Immature natural killer cell (primary cell): Measurements from ENCODE around the gene OR10V1. TPM values are rescaled to one million over a fixed set of nuclear protein-coding genes. Genes with fewer than 3 reads are reported as not detected.
"Not testable (repeated sequence)": the region's sequence is repeated elsewhere in the genome, so short reads cannot be mapped to it uniquely, and the experiment has no call there.

Experiments
- DNase-seq, 3 donors: peaks; one replicate each; pipeline ENCODE4 v3.0.0; 2022; ENCODE audit warnings: mixed read lengths in 1 of 3
- H3K27ac Mint-ChIP-seq, 6 donors: one replicate each; pipeline ENCODE4 v1.8.0; 2020; ENCODE audit warnings: mixed read lengths in 6 of 6, mild to moderate bottlenecking in 5 of 6, inconsistent platforms in 4 of 6, moderate library complexity in 3 of 6
- H3K27me3 Mint-ChIP-seq, 3 donors: one replicate each; pipeline ENCODE4 v1.8.0; 2020 to 2021; ENCODE audit warnings: low read depth in 3 of 3, mild to moderate bottlenecking in 3 of 3, mixed read lengths in 3 of 3, moderate library complexity in 3 of 3, inconsistent platforms in 1 of 3
- H3K36me3 Mint-ChIP-seq, 3 donors: one replicate each; pipeline ENCODE4 v1.8.0; 2020; ENCODE audit warnings: mixed read lengths in 3 of 3, inconsistent platforms in 2 of 3, mild to moderate bottlenecking in 2 of 3
- H3K4me1 Mint-ChIP-seq, 2 donors: one replicate each; pipeline ENCODE4 v1.8.0; 2020; ENCODE audit warnings: inconsistent platforms in 2 of 2, mild to moderate bottlenecking in 2 of 2, mixed read lengths in 2 of 2, moderate library complexity in 1 of 2
- H3K4me3 Mint-ChIP-seq, 5 donors: one replicate each; pipeline ENCODE4 v1.8.0; 2020; ENCODE audit warnings: mild to moderate bottlenecking in 5 of 5, mixed read lengths in 5 of 5, inconsistent platforms in 3 of 5, moderate library complexity in 3 of 5
- H3K9me3 Mint-ChIP-seq, 6 donors: one replicate each; pipeline ENCODE4 v1.8.0; 2020; ENCODE audit warnings: mild to moderate bottlenecking in 6 of 6, mixed read lengths in 6 of 6, inconsistent platforms in 4 of 6, moderate library complexity in 3 of 6
- polyA plus RNA-seq, 3 donors: library from polyadenylated mRNA; unstranded; fragments of 300-500 nt; fragmentation: Illumina TruSeq; gene quantifications; one replicate each; pipeline ENCODE4 v1.2.3, GENCODE V29; 2021

OR10V1 gene
- polyA plus RNA-seq, 3 donors from 2014 or later = not detected

GRCh38 chr11:59730896-59731565 lies 17.4 kb upstream of the OR10V1 start:
- H3K27ac Mint-ChIP-seq = no peak overlapping the region
- DNase-seq = no peak
- no peak overlapping the region for H3K4me3 Mint-ChIP-seq
- H3K4me1 Mint-ChIP-seq = peaks cover 17 to 19% of the 10 kb centered on the region in 2 donors
- H3K27me3 Mint-ChIP-seq = peaks cover 0 to 4% (median 3%) of the 10 kb centered on the region in 3 donors
- H3K9me3 Mint-ChIP-seq = peaks cover 0 to 3% (median 0%) of the 10 kb centered on the region in 6 donors
- no peaks in the 10 kb centered on the region for H3K36me3 Mint-ChIP-seq

- Mint-ChIP-seq H3K9me3 (peaks cover 0 to 3% (median 0%) of the 10 kb centered on the region in 6 donors), H3K27me3 (peaks cover 0 to 4% (median 2%) of the 10 kb centered on the region in 3 donors), H3K27ac (peak overlapping the region in 1 of 6 donors; percentile 81), H3K4me1 (peaks cover 17 to 19% of the 10 kb centered on the region in 2 donors), H3K4me3 (no peak overlapping the region), H3K36me3 (no peaks in the 10 kb centered on the region)
- no peak for DNase-seq
These were observed 16.2 kb upstream of the OR10V1 start for GRCh38 chr11:59729834-59730233.

- peak; percentile 51 to 71 (median 61) for DNase-seq
- Mint-ChIP-seq H3K36me3 (no peaks in the 10 kb centered on the region), H3K4me3 (peak overlapping the region in 4 of 5 donors; percentile 17 to 55 (median 22)), H3K27me3 (peaks cover 0 to 4% (median 2%) of the 10 kb centered on the region in 3 donors), H3K27ac (peak overlapping the region; percentile 73 to 94 (median 85)), H3K4me1 (peaks cover 17 to 19% of the 10 kb centered on the region in 2 donors), H3K9me3 (peaks cover 0 to 3% (median 0%) of the 10 kb centered on the region in 6 donors)
These were observed 15.3 kb upstream of the OR10V1 start for GRCh38 chr11:59728913-59729312.

GRCh38 chr11:59728154-59728553 lies 14.5 kb upstream of the OR10V1 start:
- Mint-ChIP-seq H3K36me3 (no peaks in the 10 kb centered on the region), H3K27ac (peak overlapping the region; percentile 73 to 89 (median 80)), H3K27me3 (peaks cover 0 to 6% (median 4%) of the 10 kb centered on the region in 3 donors), H3K9me3 (peaks cover 0 to 3% (median 0%) of the 10 kb centered on the region in 6 donors), H3K4me3 (peak overlapping the region in 2 of 5 donors; percentile 14 to 46), H3K4me1 (peaks cover 17 to 19% of the 10 kb centered on the region in 2 donors)
- DNase-seq = no peak

GRCh38 chr11:59727426-59727825 lies 13.8 kb upstream of the OR10V1 start:
- Mint-ChIP-seq H3K9me3 (peaks cover 0 to 3% (median 0%) of the 10 kb centered on the region in 6 donors), H3K4me3 (no peak overlapping the region), H3K27ac (peak overlapping the region in 2 of 6 donors; percentile 25 to 62), H3K4me1 (peaks cover 17 to 19% of the 10 kb centered on the region in 2 donors), H3K27me3 (peaks cover 0 to 7% (median 4%) of the 10 kb centered on the region in 3 donors), H3K36me3 (no peaks in the 10 kb centered on the region)
- DNase-seq = no peak

- Mint-ChIP-seq H3K27me3 (peaks cover 2 to 16% (median 4%) of the 10 kb centered on the region in 3 donors), H3K4me1 (peaks cover 13 to 15% of the 10 kb centered on the region in 2 donors), H3K27ac (no peak overlapping the region), H3K9me3 (no peaks in the 10 kb centered on the region), H3K36me3 (no peaks in the 10 kb centered on the region), H3K4me3 (no peak overlapping the region)
- DNase-seq = no peak
These were observed 10.4 kb upstream of the OR10V1 start for GRCh38 chr11:59724066-59724465.

GRCh38 chr11:59719556-59719955 lies 5.9 kb upstream of the OR10V1 start:
- Mint-ChIP-seq H3K36me3 (no peaks in the 10 kb centered on the region), H3K4me1 (no peaks in the 10 kb centered on the region), H3K27me3 (peaks cover 2 to 18% (median 6%) of the 10 kb centered on the region in 3 donors), H3K9me3 (no peaks in the 10 kb centered on the region), H3K27ac (no peak overlapping the region), H3K4me3 (no peak overlapping the region)
- no peak for DNase-seq

GRCh38 chr11:59716051-59716450 lies 2.4 kb upstream of the OR10V1 start:
- no peaks in the 10 kb centered on the region for H3K4me1 Mint-ChIP-seq
- H3K36me3 Mint-ChIP-seq = no peaks in the 10 kb centered on the region
- DNase-seq = no peak
- H3K9me3 Mint-ChIP-seq = no peaks in the 10 kb centered on the region
- peaks cover 6 to 7% (median 6%) of the 10 kb centered on the region in 3 donors for H3K27me3 Mint-ChIP-seq
- H3K27ac Mint-ChIP-seq = no peak overlapping the region
- H3K4me3 Mint-ChIP-seq = no peak overlapping the region

GRCh38 chr11:59710136-59710847 lies 3.4 kb downstream of the OR10V1 start:
- H3K27me3 Mint-ChIP-seq = peaks cover 3 to 7% (median 6%) of the 10 kb centered on the region in 3 donors
- H3K36me3 Mint-ChIP-seq = no peaks in the 10 kb centered on the region
- H3K4me1 Mint-ChIP-seq = no peaks in the 10 kb centered on the region
- no peaks in the 10 kb centered on the region for H3K9me3 Mint-ChIP-seq
- no peak overlapping the region for H3K4me3 Mint-ChIP-seq
- DNase-seq = no peak
- H3K27ac Mint-ChIP-seq = no peak overlapping the region

GRCh38 chr11:59708537-59708936 lies 5.1 kb downstream of the OR10V1 start:
- no peak overlapping the region for H3K4me3 Mint-ChIP-seq
- no peaks in the 10 kb centered on the region for H3K36me3 Mint-ChIP-seq
- DNase-seq = no peak
- H3K27ac Mint-ChIP-seq = no peak overlapping the region
- peaks cover 0 to 7% (median 6%) of the 10 kb centered on the region in 3 donors for H3K27me3 Mint-ChIP-seq
- H3K9me3 Mint-ChIP-seq = no peaks in the 10 kb centered on the region
- no peaks in the 10 kb centered on the region for H3K4me1 Mint-ChIP-seq

GRCh38 chr11:59707371-59707770 lies 6.3 kb downstream of the OR10V1 start:
- no peak overlapping the region for H3K4me3 Mint-ChIP-seq
- no peaks in the 10 kb centered on the region for H3K4me1 Mint-ChIP-seq
- H3K27me3 Mint-ChIP-seq = peaks cover 3 to 6% (median 5%) of the 10 kb centered on the region in 3 donors
- no peak for DNase-seq
- H3K27ac Mint-ChIP-seq = no peak overlapping the region
- no peaks in the 10 kb centered on the region for H3K9me3 Mint-ChIP-seq
- H3K36me3 Mint-ChIP-seq = no peaks in the 10 kb centered on the region

- Mint-ChIP-seq H3K36me3 (no peaks in the 10 kb centered on the region), H3K4me3 (no peak overlapping the region), H3K9me3 (no peaks in the 10 kb centered on the region), H3K27me3 (peaks cover 5 to 6% (median 6%) of the 10 kb centered on the region in 3 donors), H3K27ac (no peak overlapping the region), H3K4me1 (no peaks in the 10 kb centered on the region)
- no peak for DNase-seq
These were observed 6.9 kb downstream of the OR10V1 start for GRCh38 chr11:59706518-59707285.

GRCh38 chr11:59705294-59705693 lies 8.4 kb downstream of the OR10V1 start:
- H3K4me1 Mint-ChIP-seq = no peaks in the 10 kb centered on the region
- no peaks in the 10 kb centered on the region for H3K9me3 Mint-ChIP-seq
- no peak for DNase-seq
- no peak overlapping the region for H3K27ac Mint-ChIP-seq
- no peaks in the 10 kb centered on the region for H3K36me3 Mint-ChIP-seq
- no peak overlapping the region for H3K4me3 Mint-ChIP-seq
- peaks cover 2 to 6% (median 5%) of the 10 kb centered on the region in 3 donors for H3K27me3 Mint-ChIP-seq

- not testable (repeated sequence) for H3K36me3 Mint-ChIP-seq, H3K9me3 Mint-ChIP-seq, H3K4me1 Mint-ChIP-seq, DNase-seq, H3K4me3 Mint-ChIP-seq, H3K27ac Mint-ChIP-seq, H3K27me3 Mint-ChIP-seq
These were observed 10.1 kb downstream of the OR10V1 start for GRCh38 chr11:59703515-59703914.
